LoVo (cell line): ENCODE results near the gene KPNA5.
"Not testable (repeated sequence)": the region's sequence is repeated elsewhere in the genome, so short reads cannot be mapped to it uniquely, and the experiment has no call there.

ENCODE experiments used
- DNase-seq: peaks from one replicate; pipeline ENCODE4 v3.0.0-alpha.2; 2016; ENCODE audit warnings: low spot score

The KPNA5 gene

GRCh38 chr6:116680880-116681672, at the start of gene KPNA5:
Gene KPNA5, plus strand, starts transcription at chr6:116681211. Its CDS starts 124 bp downstream, at chr6:116681335.
- peak; percentile 90 for DNase-seq

- no peak for DNase-seq
These were observed 49.5 kb upstream of the KPNA5 start for GRCh38 chr6:116631379-116631990.

- no peak for DNase-seq
These were observed 47.3 kb upstream of the KPNA5 start for GRCh38 chr6:116633685-116634084.

GRCh38 chr6:116648156-116648555, 32.9 kb upstream of the KPNA5 start:
- DNase-seq: no peak

- no peak for DNase-seq
These were observed 31.9 kb upstream of the KPNA5 start for GRCh38 chr6:116649129-116649528.

GRCh38 chr6:116651916-116652315, 29.1 kb upstream of the KPNA5 start:
- DNase-seq: no peak

- DNase-seq: no peak
These were observed 19.4 kb upstream of the KPNA5 start for GRCh38 chr6:116661594-116661993.

- DNase-seq: no peak
These were observed 18.8 kb upstream of the KPNA5 start for GRCh38 chr6:116662202-116662601.

- DNase-seq: no peak
These were observed 17.7 kb upstream of the KPNA5 start for GRCh38 chr6:116663308-116663707.

- not testable (repeated sequence) for DNase-seq
These were observed 16.8 kb upstream of the KPNA5 start for GRCh38 chr6:116664169-116664568.

GRCh38 chr6:116665464-116665863, 15.5 kb upstream of the KPNA5 start:
- DNase-seq: no peak

GRCh38 chr6:116666869-116667268, 14.1 kb upstream of the KPNA5 start:
- DNase-seq: no peak

GRCh38 chr6:116667623-116668022, 13.4 kb upstream of the KPNA5 start:
- DNase-seq: no peak

- no peak for DNase-seq
These were observed 8.7 kb upstream of the KPNA5 start for GRCh38 chr6:116672306-116672705.

GRCh38 chr6:116676021-116676420, 5.0 kb upstream of the KPNA5 start:
- DNase-seq: no peak

GRCh38 chr6:116682334-116682712, 1.3 kb downstream of the KPNA5 start:
- DNase-seq: no peak

GRCh38 chr6:116685437-116685993, 4.5 kb downstream of the KPNA5 start:
- no peak for DNase-seq

- DNase-seq: not testable (repeated sequence)
These were observed 5.6 kb downstream of the KPNA5 start for GRCh38 chr6:116686475-116687101.

GRCh38 chr6:116691154-116691553, 10.1 kb downstream of the KPNA5 start:
- no peak for DNase-seq

GRCh38 chr6:116692873-116693272, 11.9 kb downstream of the KPNA5 start:
- not testable (repeated sequence) for DNase-seq

GRCh38 chr6:116693275-116693674, 12.3 kb downstream of the KPNA5 start:
- not testable (repeated sequence) for DNase-seq

- no peak for DNase-seq
These were observed 14.4 kb downstream of the KPNA5 start for GRCh38 chr6:116695401-116695800.

GRCh38 chr6:116697480-116697879, 16.5 kb downstream of the KPNA5 start:
- DNase-seq: no peak
